Osteoblast (primary cell): ENCODE results near the gene CLEC16A. TPM values are rescaled to one million over a fixed set of nuclear protein-coding genes. Genes with fewer than 3 reads are reported as not detected.

Experiments
- DNase-seq: peaks from one replicate; pipeline ENCODE4 v3.0.0; 2011; ENCODE audit warnings: low spot score, mixed read lengths; ENCODE audit not compliant: insufficient read length; ENCODE audit errors: missing footprints
- H2AFZ ChIP-seq: 2 replicates; pipeline ENCODE4 v1.6.0; 2011; ENCODE audit warnings: mild to moderate bottlenecking, low read length
- H3K27ac ChIP-seq: 2 replicates; pipeline ENCODE4 v1.5.1; 2011; ENCODE audit warnings: mild to moderate bottlenecking, low read depth, low read length, moderate library complexity
- H3K27me3 ChIP-seq: 2 replicates; pipeline ENCODE4 v1.6.0; 2012; ENCODE audit warnings: mild to moderate bottlenecking, control low read depth, inconsistent platforms, low read length, moderate library complexity; ENCODE audit not compliant: insufficient read depth
- H3K36me3 ChIP-seq: 2 replicates; pipeline ENCODE4 v1.5.1; 2011; ENCODE audit warnings: mild to moderate bottlenecking, low read length, control low read depth, moderate library complexity; ENCODE audit not compliant: insufficient read depth
- H3K4me1 ChIP-seq: 2 replicates; pipeline ENCODE4 v1.5.1; 2011; ENCODE audit warnings: mild to moderate bottlenecking, low read length, control low read depth, moderate library complexity; ENCODE audit not compliant: insufficient read depth
- H3K4me2 ChIP-seq: 2 replicates; pipeline ENCODE4 v1.6.0; 2011; ENCODE audit warnings: mild to moderate bottlenecking, low read length; ENCODE audit not compliant: insufficient read depth
- H3K4me3 ChIP-seq: fragments of 200-600 bp; sonication (generic); 3 replicates; pipeline ENCODE4 v1.5.1; 2012; ENCODE audit warnings: mild to moderate bottlenecking, low read length, inconsistent platforms; ENCODE audit not compliant: insufficient read depth
- H3K79me2 ChIP-seq: 2 replicates; pipeline ENCODE4 v1.6.0; 2012; ENCODE audit warnings: mild to moderate bottlenecking, low read length, control low read depth, inconsistent platforms; ENCODE audit not compliant: insufficient read depth
- H3K9me3 ChIP-seq: 2 replicates; pipeline ENCODE4 v1.5.1; 2011; ENCODE audit warnings: low read depth, low read length, control low read depth
- H4K20me1 ChIP-seq: 2 replicates; pipeline ENCODE4 v1.6.0; 2012; ENCODE audit warnings: mild to moderate bottlenecking, low read length, control low read depth; ENCODE audit not compliant: insufficient read depth
- total RNA-seq: library from RNA; depleted of rRNA; stranded (reverse); fragments of >200 nt; gene quantifications from 2 replicates; pipeline ENCODE4 v1.2.3, GENCODE V29; 2012
- TF ChIP-seq, protein P1 (sequence below): IDR thresholded peaks from 2 replicates; pipeline ENCODE4 v1.5.1; 2011; ENCODE audit warnings: mild to moderate bottlenecking, low read depth, low read length, moderate library complexity; ENCODE audit errors: extremely low read depth

Gene CLEC16A
- total RNA-seq, 1 donor, result 25.7 TPM

DNA sequence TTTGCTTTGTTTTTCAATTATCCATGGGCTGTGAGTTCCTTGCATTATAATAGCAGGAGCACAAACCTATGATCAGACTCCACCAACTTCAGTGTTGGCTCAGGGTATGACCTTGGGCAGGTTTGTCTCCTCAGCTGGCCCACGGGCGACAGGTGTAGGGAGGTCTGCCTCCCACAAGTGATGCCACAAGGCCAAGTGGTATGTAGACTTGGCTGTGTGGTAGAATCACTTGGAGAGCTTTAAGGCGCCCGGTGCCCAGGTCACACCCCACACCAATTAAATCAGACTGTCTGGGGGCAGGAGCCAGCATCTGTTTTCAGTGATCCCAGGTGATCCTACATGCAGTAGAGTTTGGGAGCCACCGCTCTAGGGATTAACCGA lies 153.4 kb downstream of the CLEC16A start:
- Histone ChIP-seq H3K4me1 (peaks cover 29% of the 10 kb centered on the region), H4K20me1 (no peaks in the 10 kb centered on the region), H3K27me3 (no peaks in the 10 kb centered on the region), H3K36me3 (no peaks in the 10 kb centered on the region), H3K27ac (no peak overlapping the region), H3K9me3 (no peaks in the 10 kb centered on the region), H3K4me2 (no peak overlapping the region), H2AFZ (no peak overlapping the region), H3K79me2 (no peaks in the 10 kb centered on the region), H3K4me3 (no peak overlapping the region)
- DNase-seq, result no peak
- TF ChIP-seq, protein P1, sequence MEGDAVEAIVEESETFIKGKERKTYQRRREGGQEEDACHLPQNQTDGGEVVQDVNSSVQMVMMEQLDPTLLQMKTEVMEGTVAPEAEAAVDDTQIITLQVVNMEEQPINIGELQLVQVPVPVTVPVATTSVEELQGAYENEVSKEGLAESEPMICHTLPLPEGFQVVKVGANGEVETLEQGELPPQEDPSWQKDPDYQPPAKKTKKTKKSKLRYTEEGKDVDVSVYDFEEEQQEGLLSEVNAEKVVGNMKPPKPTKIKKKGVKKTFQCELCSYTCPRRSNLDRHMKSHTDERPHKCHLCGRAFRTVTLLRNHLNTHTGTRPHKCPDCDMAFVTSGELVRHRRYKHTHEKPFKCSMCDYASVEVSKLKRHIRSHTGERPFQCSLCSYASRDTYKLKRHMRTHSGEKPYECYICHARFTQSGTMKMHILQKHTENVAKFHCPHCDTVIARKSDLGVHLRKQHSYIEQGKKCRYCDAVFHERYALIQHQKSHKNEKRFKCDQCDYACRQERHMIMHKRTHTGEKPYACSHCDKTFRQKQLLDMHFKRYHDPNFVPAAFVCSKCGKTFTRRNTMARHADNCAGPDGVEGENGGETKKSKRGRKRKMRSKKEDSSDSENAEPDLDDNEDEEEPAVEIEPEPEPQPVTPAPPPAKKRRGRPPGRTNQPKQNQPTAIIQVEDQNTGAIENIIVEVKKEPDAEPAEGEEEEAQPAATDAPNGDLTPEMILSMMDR, result no peak

DNA sequence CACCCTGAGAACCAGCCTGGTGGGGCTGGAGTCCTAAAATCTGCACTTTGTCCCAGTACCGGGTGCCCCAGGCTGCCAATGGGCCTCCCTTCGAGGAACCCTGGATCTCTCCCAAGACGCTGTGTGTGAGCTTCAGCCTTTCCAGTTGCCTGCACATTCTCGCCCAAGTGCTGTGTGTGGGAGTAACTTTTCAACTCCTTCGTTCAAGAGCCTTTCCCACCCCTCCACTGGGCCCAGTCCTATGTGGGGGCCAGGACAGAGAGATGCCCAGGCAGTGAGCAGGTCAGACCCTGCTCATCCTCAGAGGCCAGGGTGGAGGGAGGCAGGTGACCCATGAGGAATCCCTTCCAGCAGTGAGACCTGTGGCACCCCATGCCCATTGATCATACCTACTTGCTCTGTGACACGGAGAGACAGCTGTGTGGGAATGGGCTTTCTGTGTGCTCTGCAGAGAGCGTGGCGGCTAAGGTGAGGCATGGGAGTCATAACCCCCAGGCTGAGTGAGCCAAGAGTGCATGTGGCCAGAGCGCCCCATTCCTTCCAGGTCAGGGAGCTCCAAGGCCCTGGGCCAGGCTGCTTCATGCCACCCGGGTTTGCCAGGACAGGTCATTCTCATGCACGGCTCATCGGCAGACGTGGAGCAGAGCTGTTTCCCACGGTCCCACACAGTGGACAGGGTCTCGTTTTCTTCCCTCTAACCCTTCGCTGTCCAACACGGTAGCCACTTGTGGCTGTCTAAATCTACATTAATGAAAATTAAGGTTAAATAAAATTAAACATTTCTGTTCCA lies 154.4 kb downstream of the CLEC16A start:
- Histone ChIP-seq H3K9me3 (no peaks in the 10 kb centered on the region), H2AFZ (no peak overlapping the region), H3K4me2 (no peak overlapping the region), H3K4me1 (peaks cover 29% of the 10 kb centered on the region), H3K27me3 (no peaks in the 10 kb centered on the region), H4K20me1 (no peaks in the 10 kb centered on the region), H3K27ac (no peak overlapping the region), H3K36me3 (no peaks in the 10 kb centered on the region), H3K4me3 (no peak overlapping the region), H3K79me2 (no peaks in the 10 kb centered on the region)
- TF ChIP-seq, protein P1, result no peak
- no peak for DNase-seq

DNA sequence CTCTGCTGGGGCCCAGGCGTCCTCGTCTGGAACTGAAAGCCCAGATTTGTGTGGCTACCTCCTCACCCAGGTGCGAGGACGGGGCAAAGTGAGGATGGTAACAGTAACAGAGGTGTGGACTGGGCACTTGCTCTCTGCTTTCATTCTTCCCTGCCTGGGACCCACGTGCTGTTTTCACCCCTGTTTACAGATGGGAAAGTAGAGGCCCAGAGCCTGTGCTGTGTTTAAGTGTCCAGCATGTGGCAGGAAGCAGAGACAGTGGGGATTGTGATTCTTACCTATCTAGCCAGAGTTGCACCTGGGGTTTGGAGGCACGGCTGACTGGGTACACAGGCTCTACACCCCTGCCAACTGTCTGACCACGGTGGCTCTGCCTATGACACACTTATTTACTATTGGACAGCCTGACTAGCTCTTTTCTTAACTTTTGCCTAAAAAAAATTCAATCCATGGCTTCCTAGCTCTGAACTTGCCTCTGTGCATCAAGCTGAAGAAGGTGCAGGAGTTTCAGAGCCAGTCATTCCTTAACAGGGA lies 155.4 kb downstream of the CLEC16A start:
- H3K9me3 ChIP-seq, result no peaks in the 10 kb centered on the region
- H3K27me3 ChIP-seq, result no peaks in the 10 kb centered on the region
- H3K27ac ChIP-seq, result peak overlapping the region; percentile 91
- H3K4me3 ChIP-seq, result no peak overlapping the region
- H3K4me2 ChIP-seq, result peak overlapping the region; percentile 12
- TF ChIP-seq, protein P1, result no peak
- no peak for DNase-seq
- no peak overlapping the region for H2AFZ ChIP-seq
- H4K20me1 ChIP-seq, result no peaks in the 10 kb centered on the region
- no peaks in the 10 kb centered on the region for H3K36me3 ChIP-seq
- no peaks in the 10 kb centered on the region for H3K79me2 ChIP-seq
- H3K4me1 ChIP-seq, result peaks cover 33% of the 10 kb centered on the region

DNA sequence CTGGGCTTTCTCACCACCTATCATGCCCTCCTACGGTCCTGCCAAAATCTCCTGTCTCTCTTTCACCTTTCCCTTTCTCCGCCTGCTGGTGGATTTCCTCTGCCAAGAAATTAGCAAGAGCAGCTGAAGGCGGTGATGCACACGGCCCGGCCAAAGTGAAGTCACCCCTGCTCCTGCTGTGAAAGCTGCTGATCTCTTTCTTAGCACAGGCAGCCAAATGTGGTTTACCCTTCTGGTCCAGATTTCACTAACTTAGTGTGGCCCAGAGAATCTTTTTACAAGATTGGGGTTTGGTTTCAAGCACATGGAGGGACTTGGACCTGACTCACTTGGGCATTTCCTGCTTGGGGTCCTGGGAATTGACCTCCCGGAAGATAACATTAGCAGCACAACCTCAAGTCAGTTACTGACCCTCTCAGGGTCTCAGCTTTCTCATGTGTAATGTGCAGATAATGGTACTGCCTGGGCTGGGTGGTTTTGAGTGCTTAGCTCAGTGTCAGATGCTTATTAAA lies 155.9 kb downstream of the CLEC16A start:
- Histone ChIP-seq H3K27me3 (no peaks in the 10 kb centered on the region), H3K9me3 (no peaks in the 10 kb centered on the region), H3K4me3 (no peak overlapping the region), H3K4me2 (peak overlapping the region; percentile 12), H3K27ac (peak overlapping the region; percentile 91), H2AFZ (no peak overlapping the region), H3K79me2 (no peaks in the 10 kb centered on the region), H4K20me1 (no peaks in the 10 kb centered on the region), H3K4me1 (peaks cover 38% of the 10 kb centered on the region), H3K36me3 (no peaks in the 10 kb centered on the region)
- TF ChIP-seq, protein P1, result peak; percentile 49
- peak; percentile 94 for DNase-seq
